NB4 (cell line): ENCODE data around the gene EGLN2.
A peak's percentile ranks its signal among the peaks of the same experiment; 100 is the strongest.

Source experiments
- DNase-seq: peaks from one replicate; pipeline ENCODE4 v3.0.0; 2010; ENCODE audit warnings: low read depth
- H3K4me3 ChIP-seq: one replicate; pipeline ENCODE4 v1.5.1; 2011; ENCODE audit warnings: mild to moderate bottlenecking, low read depth, low read length, moderate library complexity
- MYC ChIP-seq: IDR thresholded peaks from 2 replicates; pipeline ENCODE4 v1.6.1; 2011; ENCODE audit warnings: low read depth, low read length
- POLR2A ChIP-seq: IDR thresholded peaks from 2 replicates; pipeline ENCODE4 v1.6.1; 2011; ENCODE audit warnings: mild to moderate bottlenecking; ENCODE audit not compliant: insufficient read length; ENCODE audit errors: extremely low read depth
- TF ChIP-seq, protein P1 (sequence below): IDR thresholded peaks from one replicate; pipeline ENCODE4 v1.5.1; 2012; ENCODE audit warnings: low read depth, low read length
- TF ChIP-seq, protein P2 (sequence below): IDR thresholded peaks from 2 replicates; pipeline ENCODE4 v1.6.1; 2011; ENCODE audit warnings: low read depth, low read length

Gene EGLN2

DNA sequence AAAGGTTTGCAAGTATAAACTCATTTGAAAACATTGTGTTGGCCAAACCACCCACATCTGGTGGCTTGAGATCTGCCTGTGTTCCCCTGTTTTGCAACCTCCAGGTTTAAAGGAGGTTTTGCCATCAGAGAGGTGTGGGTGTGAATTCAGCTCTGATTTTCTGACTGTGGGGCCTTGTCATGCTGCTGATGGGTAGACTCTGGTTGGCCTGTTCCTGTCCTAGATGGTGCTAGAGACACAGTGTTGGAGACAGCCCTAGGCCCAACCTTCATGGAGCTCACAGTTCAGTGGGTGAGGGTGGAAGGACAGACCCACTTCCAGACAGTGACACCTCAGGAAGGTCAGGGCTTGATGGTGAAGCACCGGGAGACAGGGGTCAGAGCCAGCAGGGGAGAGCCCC is 13.5 kb upstream of the EGLN2 start:
- DNase-seq: no peak
- no peak overlapping the region for H3K4me3 ChIP-seq
- TF ChIP-seq MYC (no peak), POLR2A (no peak)
- TF ChIP-seq, protein P1, sequence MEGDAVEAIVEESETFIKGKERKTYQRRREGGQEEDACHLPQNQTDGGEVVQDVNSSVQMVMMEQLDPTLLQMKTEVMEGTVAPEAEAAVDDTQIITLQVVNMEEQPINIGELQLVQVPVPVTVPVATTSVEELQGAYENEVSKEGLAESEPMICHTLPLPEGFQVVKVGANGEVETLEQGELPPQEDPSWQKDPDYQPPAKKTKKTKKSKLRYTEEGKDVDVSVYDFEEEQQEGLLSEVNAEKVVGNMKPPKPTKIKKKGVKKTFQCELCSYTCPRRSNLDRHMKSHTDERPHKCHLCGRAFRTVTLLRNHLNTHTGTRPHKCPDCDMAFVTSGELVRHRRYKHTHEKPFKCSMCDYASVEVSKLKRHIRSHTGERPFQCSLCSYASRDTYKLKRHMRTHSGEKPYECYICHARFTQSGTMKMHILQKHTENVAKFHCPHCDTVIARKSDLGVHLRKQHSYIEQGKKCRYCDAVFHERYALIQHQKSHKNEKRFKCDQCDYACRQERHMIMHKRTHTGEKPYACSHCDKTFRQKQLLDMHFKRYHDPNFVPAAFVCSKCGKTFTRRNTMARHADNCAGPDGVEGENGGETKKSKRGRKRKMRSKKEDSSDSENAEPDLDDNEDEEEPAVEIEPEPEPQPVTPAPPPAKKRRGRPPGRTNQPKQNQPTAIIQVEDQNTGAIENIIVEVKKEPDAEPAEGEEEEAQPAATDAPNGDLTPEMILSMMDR: no peak
- TF ChIP-seq, protein P2, sequence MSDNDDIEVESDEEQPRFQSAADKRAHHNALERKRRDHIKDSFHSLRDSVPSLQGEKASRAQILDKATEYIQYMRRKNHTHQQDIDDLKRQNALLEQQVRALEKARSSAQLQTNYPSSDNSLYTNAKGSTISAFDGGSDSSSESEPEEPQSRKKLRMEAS: no peak

DNA sequence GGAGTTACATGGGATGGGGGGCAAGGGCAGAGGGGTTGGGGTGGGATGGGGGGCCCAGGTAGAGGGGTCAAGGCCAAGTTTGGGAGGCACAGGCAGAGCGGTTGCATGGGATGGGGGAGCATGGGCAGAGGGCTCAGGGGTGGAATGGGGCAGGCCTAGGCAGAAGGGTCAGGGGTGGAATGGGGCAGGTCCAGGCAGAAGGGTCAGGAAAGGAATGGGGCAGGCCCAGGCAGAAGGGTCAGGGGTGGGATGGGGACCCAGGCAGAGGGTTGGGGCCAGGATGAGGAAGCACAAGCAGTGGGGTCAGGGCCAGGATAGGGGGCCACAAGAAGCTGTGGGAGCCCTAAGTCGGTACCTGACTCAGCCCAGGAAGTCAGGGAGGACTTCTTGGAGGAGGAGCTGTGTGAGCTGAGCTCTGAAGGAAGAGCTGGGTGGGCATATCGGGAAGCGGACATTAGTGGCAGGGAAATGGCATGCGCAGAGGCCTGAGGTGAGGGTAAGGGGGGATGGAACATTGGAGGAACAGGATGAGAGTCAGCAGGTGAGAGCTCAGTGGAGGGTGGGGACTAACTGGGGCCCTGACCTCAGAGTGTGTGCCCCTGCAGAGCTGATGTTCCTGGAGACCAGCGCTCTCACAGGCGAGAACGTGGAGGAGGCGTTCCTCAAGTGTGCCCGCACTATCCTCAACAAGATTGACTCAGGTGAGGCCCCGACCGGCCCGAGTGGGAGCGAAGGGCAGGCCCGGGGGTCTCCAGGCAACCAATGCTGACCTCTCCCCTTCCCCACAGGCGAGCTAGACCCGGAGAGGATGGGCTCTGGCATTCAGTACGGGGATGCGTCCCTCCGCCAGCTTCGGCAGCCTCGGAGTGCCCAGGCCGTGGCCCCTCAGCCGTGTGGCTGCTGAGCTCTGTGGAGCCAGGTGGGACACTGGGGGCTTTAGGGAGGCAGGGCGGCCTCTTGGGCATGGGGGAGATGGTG is 12.6 kb upstream of the EGLN2 start:
- no peak overlapping the region for H3K4me3 ChIP-seq
- no peak for TF ChIP-seq POLR2A
- TF ChIP-seq, protein P1: no peak
- TF ChIP-seq, protein P2: no peak
- TF ChIP-seq MYC: no peak
- DNase-seq: no peak

DNA sequence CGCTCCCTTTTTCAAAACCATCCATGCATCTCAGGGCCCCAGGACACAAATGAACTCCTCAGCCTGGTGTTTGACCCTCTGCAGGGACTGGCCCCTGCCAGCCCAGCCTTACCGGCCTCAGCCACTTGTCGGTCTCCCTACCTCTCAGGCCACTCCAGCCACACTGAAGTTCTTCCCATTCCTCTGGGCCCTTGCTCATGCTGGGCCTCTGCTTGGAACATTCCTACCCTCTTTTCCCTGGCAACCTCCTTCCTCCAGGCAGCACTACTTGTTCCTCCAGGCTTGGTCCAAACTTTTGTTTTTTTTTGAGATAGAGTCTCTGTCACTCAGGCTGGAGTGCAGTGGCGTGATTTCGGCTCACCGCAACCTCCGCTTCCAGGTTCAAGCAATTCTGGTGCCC is 7.6 kb upstream of the EGLN2 start:
- DNase-seq: no peak
- no peak for TF ChIP-seq POLR2A
- TF ChIP-seq, protein P1: no peak
- TF ChIP-seq, protein P2: no peak
- no peak for TF ChIP-seq MYC
- no peak overlapping the region for H3K4me3 ChIP-seq

DNA sequence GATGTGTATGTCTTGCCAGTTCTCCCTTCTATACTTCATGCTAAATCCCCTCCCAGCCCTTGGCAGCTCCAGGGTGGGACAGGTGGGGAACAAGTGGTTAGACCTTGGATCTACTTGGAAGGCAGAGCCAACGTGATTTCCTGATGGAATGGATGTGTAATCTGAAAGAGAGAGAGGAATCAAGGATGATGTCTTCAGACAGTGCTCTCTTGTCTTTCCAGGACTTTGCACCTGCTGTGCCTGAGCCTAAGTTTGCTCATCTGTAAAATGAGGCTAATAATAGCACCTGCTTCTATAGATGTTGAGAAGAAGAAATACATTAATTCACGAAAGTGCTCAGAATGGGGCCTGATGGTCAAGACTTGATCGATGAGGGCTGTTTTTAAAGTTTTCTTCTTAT is 7.0 kb upstream of the EGLN2 start:
- TF ChIP-seq, protein P2: no peak
- TF ChIP-seq, protein P1: no peak
- TF ChIP-seq MYC (no peak), POLR2A (no peak)
- DNase-seq: no peak
- H3K4me3 ChIP-seq: no peak overlapping the region

DNA sequence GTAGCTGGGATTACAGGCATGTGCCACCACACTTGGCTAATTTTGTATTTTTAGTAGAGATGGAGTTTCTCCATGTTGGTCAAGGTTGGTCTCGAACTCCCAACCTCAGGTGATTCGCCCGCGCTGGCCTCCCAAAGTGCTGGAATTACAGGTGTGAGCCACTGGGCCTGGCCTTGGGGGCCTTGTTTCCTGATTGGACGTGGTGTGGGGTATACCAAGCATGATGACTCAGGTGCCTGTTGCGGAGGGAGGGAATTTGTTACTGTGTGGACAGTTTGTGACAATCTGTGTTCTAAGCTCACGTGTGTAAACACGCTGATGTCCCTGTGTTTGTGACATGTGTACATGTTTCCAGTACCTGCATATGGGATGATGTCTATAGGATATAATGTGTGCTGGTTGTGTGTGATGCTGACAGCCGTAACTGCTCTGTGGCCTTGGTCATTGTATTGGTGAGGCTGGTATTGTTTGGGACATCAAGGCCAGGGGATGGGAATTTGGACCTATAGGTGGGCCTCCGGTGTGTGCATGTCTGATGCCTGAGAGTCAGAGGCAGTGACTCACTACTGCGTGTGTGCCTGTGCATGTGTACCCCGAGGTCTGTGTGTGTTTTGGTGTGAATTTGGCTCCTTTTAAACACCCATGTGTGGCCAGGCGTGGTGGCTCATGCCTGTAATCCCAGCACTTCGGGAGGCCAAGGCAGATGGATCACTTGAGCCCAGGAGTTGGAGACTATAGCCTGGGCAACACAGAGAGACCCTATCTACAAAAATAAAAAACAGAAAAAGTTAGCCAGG is 1.6 kb upstream of the EGLN2 start:
- no peak for DNase-seq
- TF ChIP-seq POLR2A (no peak), MYC (no peak)
- TF ChIP-seq, protein P1: no peak
- TF ChIP-seq, protein P2: no peak
- peak overlapping the region; percentile 65 for H3K4me3 ChIP-seq
